ENCODE measurements around the gene NRAS. TPM values are rescaled to one million over a fixed set of nuclear protein-coding genes. Genes with fewer than 3 reads are reported as not detected.

The NRAS gene
- total and polyA plus RNA-seq, 9 of the 15 experiments (the other 6 are each of a cell fraction or from before 2014, with no cell fraction given) = 40.7 to 94.5 (median 75.4) TPM

GRCh38 chr1:114694540-114695310, 21.8 kb downstream of the NRAS start:
- Histone ChIP-seq H3K9me1 (ENCODE audit: control insufficient read depth, insufficient read depth, low read length) (no peaks in the 10 kb centered on the region), H3K4me3 (no peak overlapping the region), H3K27ac (ENCODE audit: extremely low read depth, low read depth, low read length) (no peak overlapping the region), H4K20me1 (replicated peaks; ENCODE audit: control insufficient read depth, insufficient read depth, low read length) (no peaks in the 10 kb centered on the region), H3K36me3 (ENCODE audit: control insufficient read depth, insufficient read depth, low read length) (no peaks in the 10 kb centered on the region), H3K79me2 (ENCODE audit: control insufficient read depth, insufficient read depth, low read length) (no peaks in the 10 kb centered on the region), H3K27me3 (ENCODE audit: control insufficient read depth in 2 of 2, insufficient read depth in 2 of 2, low read length in 2 of 2) (peaks cover 12 to 13% of the 10 kb centered on the region in 2 experiments), H2AFZ (ENCODE audit: low read depth, low read length) (no peak overlapping the region), H3K9me3 (replicated peaks; ENCODE audit: control insufficient read depth, insufficient read depth, low read depth, low read length) (no peaks in the 10 kb centered on the region), H3K4me2 (ENCODE audit: insufficient read depth, low read length) (no peak overlapping the region), H3K4me1 (replicated peaks in 1 of 2; ENCODE audit: control insufficient read depth in 2 of 2, insufficient read depth in 2 of 2, low read length in 2 of 2) (no peaks in the 10 kb centered on the region), H3K9ac (ENCODE audit: insufficient read depth in 1 of 2, low read depth in 2 of 2, low read length in 2 of 2) (no peak overlapping the region)
- no TSS peak for BruUV-seq (replicated peaks)
- DNase-seq (ENCODE audit: extremely low read depth in 1 of 4, low spot score in 3 of 4) (no peak), ATAC-seq (no peak), FAIRE-seq (no peak)
- ChIA-PET CTCF (ENCODE audit: low intra/inter-chr PET ratio) (interaction anchor here (0.6 kb wide), 1 partner anchor 714 kb away, joined by 3 read pairs; no protein-coding TSS in a partner anchor), POLR2A (interaction anchor here (0.5 to 2.5 kb wide), 10 partner anchors 11 to 196 kb away, joined by 3 to 14 read pairs (median 4); partner anchors contain the start of gene NRAS)
- TF ChIP-seq PHTF2 (CRISPR knock-in tag; IDR thresholded peaks at IDR 0.05) (no peak), ZNF778 (CRISPR knock-in tag; IDR thresholded peaks at IDR 0.05) (0 out of 2 replicates have a peak, but pooled peaks have one; percentile 21)
- in situ Hi-C loops (cut with MboI) = no loop called here
- intact Hi-C loops (cut with micrococcal nuclease) = no loop called here
- WGBS (ENCODE audit: insufficient coverage, low coverage, missing lambda C conversion rate) = 3% methylated on average over 9 of the region's 9 CpGs

DNA sequence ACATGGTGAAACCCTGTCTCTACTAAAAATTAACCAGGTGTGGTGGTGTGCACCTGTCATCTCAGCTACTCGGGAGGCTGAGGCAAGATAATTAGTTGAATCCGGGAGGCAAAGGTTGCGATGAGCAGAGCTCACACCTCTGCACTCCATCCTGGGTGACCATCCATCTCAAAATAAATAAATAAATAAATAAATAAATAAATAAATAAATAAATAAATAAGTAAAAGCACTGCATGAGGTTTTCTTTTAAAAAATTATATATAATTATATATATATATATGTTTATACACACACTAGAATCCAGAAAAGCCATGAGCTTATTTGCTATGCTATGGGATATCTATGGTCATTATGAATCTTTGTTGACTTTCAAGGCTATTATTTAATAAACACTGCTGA, 23.6 kb downstream of the NRAS start:
- Histone ChIP-seq H3K27me3 (ENCODE audit: control insufficient read depth in 2 of 2, insufficient read depth in 2 of 2, low read length in 2 of 2) (peaks cover 10 to 12% of the 10 kb centered on the region in 2 experiments), H3K36me3 (ENCODE audit: control insufficient read depth, insufficient read depth, low read length) (no peaks in the 10 kb centered on the region), H3K4me1 (replicated peaks in 1 of 2; ENCODE audit: control insufficient read depth in 2 of 2, insufficient read depth in 2 of 2, low read length in 2 of 2) (no peaks in the 10 kb centered on the region), H3K9me3 (replicated peaks; ENCODE audit: control insufficient read depth, insufficient read depth, low read depth, low read length) (no peaks in the 10 kb centered on the region), H3K9me1 (ENCODE audit: control insufficient read depth, insufficient read depth, low read length) (no peaks in the 10 kb centered on the region), H3K27ac (ENCODE audit: extremely low read depth, low read depth, low read length) (no peak overlapping the region), H3K9ac (ENCODE audit: insufficient read depth in 1 of 2, low read depth in 2 of 2, low read length in 2 of 2) (no peak overlapping the region), H3K4me2 (ENCODE audit: insufficient read depth, low read length) (no peak overlapping the region), H3K79me2 (ENCODE audit: control insufficient read depth, insufficient read depth, low read length) (no peaks in the 10 kb centered on the region), H3K4me3 (no peak overlapping the region), H2AFZ (ENCODE audit: low read depth, low read length) (no peak overlapping the region), H4K20me1 (replicated peaks; ENCODE audit: control insufficient read depth, insufficient read depth, low read length) (no peaks in the 10 kb centered on the region)
- in situ Hi-C loops (cut with MboI) = no loop called here
- ChIA-PET CTCF (ENCODE audit: low intra/inter-chr PET ratio) (no interaction called here), POLR2A (interaction anchor here (1.1 to 1.5 kb wide), 4 partner anchors 12 to 23 kb away, joined by 3 to 4 read pairs (median 4); partner anchors contain the start of gene NRAS)
- ATAC-seq = no peak
- 8% methylated on average over 3 of the region's 3 CpGs for WGBS (ENCODE audit: insufficient coverage, low coverage, missing lambda C conversion rate)
- intact Hi-C loops (cut with micrococcal nuclease) = no loop called here
- no peak for FAIRE-seq
- no TSS peak for BruUV-seq (replicated peaks)
- no peak for DNase-seq (ENCODE audit: extremely low read depth in 1 of 4, low spot score in 3 of 4)
- TF ChIP-seq ZNF324 (CRISPR knock-in tag; IDR thresholded peaks at IDR 0.05) = no peak
- TF ChIP-seq ZNF197 (CRISPR knock-in tag; IDR thresholded peaks at IDR 0.05; ENCODE audit: low read depth) = no peak
- TF ChIP-seq PTBP1 (IDR thresholded peaks at IDR 0.05; ENCODE audit: low read depth, low read length) = no peak
- TF ChIP-seq ATF1 (CRISPR knock-in tag; IDR thresholded peaks at IDR 0.05) = no peak
- no peak for TF ChIP-seq ATF1 (tag; IDR thresholded peaks at IDR 0.05)
- TF ChIP-seq SPI1 (IDR thresholded peaks at IDR 0.05; ENCODE audit: borderline replicate concordance, low read depth, low read length) = no peak
- TF ChIP-seq, protein P1, sequence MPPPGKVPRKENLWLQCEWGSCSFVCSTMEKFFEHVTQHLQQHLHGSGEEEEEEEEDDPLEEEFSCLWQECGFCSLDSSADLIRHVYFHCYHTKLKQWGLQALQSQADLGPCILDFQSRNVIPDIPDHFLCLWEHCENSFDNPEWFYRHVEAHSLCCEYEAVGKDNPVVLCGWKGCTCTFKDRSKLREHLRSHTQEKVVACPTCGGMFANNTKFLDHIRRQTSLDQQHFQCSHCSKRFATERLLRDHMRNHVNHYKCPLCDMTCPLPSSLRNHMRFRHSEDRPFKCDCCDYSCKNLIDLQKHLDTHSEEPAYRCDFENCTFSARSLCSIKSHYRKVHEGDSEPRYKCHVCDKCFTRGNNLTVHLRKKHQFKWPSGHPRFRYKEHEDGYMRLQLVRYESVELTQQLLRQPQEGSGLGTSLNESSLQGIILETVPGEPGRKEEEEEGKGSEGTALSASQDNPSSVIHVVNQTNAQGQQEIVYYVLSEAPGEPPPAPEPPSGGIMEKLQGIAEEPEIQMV (tag; conservative IDR thresholded peaks at IDR 0.05; ENCODE audit: low read depth) = no peak
- TF ChIP-seq ZNF830 (CRISPR knock-in tag; IDR thresholded peaks at IDR 0.05) = no peak
- TF ChIP-seq CCAR2 (IDR thresholded peaks at IDR 0.05; ENCODE audit: low read depth, low read length) = no peak
- TF ChIP-seq EHMT2 (IDR thresholded peaks at IDR 0.05) = no peak
- TF ChIP-seq SIX5 (IDR thresholded peaks at IDR 0.05; ENCODE audit: borderline replicate concordance in 1 of 2, insufficient read depth in 1 of 2, low read depth in 1 of 2, low read length in 2 of 2) = no peak
- TF ChIP-seq SP2 (IDR thresholded peaks at IDR 0.05; ENCODE audit: extremely low read depth, low read depth, low read length, poor library complexity, severe bottlenecking) = no peak
- no peak for TF ChIP-seq DIDO1 (tag; IDR thresholded peaks at IDR 0.05; ENCODE audit: low read depth)
